GM12875 (cell line): Measurements from ENCODE around the gene APCDD1L.

Source experiments
- H3K4me3 ChIP-seq: one replicate; pipeline ENCODE4 v1.5.1; 2011; ENCODE audit warnings: low read depth, low read length, control low read depth
- TF ChIP-seq, protein P1 (sequence below): IDR thresholded peaks from 2 replicates; pipeline ENCODE4 v1.5.1; 2011; ENCODE audit warnings: low read depth, mild to moderate bottlenecking, control low read depth, inconsistent platforms, low read length, moderate library complexity, borderline replicate concordance; ENCODE audit not compliant: insufficient read depth

The APCDD1L gene

DNA sequence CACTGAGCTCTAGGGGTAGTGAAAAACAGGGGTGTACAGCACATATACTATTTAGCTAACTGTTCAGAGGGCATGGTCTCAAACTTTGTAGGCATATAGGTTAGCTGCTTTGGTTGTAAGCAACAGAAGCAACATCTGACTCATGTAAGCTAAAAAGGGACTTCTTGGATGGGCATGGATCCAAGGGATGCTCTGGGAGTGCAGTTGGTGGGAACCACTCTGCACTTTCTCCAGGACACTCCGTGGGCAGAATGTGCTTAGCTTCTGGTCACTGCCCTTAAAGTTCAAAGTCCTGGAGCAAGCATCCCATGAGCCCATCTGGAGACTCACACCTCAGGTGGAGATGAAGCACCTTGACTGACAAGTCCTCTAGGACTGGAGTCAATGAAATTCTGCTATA, 11.5 kb downstream of the APCDD1L start:
- H3K4me3 ChIP-seq, result no peak overlapping the region
- TF ChIP-seq, protein P1, sequence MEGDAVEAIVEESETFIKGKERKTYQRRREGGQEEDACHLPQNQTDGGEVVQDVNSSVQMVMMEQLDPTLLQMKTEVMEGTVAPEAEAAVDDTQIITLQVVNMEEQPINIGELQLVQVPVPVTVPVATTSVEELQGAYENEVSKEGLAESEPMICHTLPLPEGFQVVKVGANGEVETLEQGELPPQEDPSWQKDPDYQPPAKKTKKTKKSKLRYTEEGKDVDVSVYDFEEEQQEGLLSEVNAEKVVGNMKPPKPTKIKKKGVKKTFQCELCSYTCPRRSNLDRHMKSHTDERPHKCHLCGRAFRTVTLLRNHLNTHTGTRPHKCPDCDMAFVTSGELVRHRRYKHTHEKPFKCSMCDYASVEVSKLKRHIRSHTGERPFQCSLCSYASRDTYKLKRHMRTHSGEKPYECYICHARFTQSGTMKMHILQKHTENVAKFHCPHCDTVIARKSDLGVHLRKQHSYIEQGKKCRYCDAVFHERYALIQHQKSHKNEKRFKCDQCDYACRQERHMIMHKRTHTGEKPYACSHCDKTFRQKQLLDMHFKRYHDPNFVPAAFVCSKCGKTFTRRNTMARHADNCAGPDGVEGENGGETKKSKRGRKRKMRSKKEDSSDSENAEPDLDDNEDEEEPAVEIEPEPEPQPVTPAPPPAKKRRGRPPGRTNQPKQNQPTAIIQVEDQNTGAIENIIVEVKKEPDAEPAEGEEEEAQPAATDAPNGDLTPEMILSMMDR, result no peak

DNA sequence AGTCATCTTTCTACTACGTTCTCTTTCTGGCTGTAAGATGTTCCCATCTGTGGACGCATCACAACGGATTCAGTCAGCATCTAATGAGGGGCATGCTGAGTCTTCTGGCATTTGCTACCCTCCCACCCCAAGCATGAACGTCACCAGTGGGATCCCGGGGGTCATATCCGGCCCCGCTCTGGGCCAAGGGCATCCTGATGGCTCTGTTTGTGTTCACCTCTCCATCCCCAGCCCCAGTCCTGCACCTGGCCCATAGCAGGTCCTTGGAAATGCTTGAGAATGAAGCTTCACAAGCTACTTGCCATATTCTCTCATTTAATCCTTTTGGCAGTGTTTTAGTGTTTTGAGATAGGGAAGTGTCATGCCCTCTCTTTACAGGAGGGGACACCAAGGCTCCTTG, 14.9 kb downstream of the APCDD1L start:
- TF ChIP-seq, protein P1, result no peak
- no peak overlapping the region for H3K4me3 ChIP-seq

DNA sequence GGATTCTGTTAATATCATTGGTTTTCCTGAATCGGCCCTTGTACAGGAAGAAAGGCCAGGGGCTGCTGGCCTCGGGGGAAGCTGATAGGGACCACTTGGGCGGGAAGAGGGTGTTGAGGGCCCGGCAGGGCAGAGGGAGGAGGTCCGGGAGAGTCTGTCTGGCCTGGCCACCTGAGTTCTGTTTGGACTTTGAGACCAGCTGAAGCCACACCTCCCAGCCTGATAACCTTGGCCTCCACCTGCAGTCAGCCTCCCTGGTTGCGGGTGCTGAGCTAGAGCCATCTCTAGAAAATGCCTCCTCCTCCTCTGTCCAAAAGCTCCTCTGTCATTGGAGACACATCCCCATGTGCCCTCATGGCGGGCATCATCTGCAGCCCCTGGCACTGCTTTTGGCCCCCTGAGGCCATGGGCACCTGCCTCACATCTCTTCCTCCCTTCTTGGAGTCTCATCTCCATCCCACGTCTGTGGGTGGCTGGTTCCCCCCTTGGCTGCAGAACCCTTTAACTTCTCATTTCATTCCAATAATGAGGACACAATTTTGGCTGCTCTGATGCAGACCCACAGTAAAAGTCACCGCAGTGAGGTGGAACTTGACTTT, 16.6 kb downstream of the APCDD1L start:
- TF ChIP-seq, protein P1, result no peak
- H3K4me3 ChIP-seq, result no peak overlapping the region

DNA sequence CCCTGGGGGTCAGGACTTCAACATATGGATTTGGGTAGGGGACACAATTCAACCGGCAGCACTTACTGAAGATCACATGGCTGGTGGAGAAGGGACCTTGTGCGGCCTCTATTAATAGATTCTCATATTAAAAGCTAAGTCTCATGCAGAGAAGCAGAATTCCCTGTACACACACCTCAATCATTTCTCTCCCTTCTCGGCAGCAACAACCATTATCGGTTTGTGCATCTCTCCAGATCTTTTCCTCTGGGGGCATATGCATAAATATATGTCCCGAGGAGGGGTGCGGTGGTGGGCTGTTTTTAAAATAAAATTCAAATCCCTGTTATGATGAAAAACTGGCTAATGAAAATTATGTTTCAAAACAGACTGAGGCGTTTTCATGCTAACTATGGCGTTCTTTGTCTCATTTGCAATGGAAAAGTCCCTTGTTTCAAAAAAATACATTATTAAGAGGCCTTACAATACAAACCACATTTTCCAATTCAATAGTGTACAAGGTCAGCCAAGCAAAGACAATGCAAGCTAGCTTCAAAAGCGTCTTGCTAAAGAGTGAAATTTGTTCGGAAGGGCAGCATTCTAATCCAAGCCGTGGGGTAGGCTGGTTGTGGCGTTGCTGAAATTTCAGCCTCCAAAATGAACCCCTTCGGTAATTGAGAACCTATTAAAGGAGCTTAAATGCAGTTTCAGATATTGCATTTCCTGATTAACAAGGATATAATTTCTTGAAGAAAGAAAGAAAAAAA, 17.3 kb downstream of the APCDD1L start:
- TF ChIP-seq, protein P1, result no peak

DNA sequence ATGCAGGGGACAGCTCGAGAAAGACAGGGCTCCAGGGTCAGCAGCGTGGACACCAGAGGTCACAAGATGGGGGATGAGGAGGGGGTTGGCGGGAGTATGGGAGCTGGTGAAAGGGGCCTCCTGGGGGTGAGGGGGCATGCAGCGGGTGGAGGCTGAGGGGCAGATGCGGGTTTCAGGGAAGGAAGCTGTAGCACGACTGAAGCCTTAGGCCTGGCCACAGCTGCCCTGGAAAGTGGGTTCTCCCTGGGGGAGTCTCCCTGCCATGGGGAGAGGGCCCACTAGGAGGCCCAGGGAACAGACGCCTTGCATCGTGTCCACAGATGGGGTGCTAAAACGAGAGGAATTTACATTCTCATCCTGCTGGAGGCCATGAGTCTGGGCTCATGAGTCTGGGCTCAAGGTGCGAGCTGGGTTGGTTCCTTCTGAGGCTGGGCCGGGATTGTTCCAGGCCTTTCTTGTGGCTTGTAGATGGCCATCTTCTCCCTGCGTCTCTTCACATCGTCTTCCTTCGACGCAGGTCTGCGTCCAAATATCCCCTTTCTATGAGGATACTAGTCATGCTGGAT, 18.0 kb downstream of the APCDD1L start:
- TF ChIP-seq, protein P1, result no peak
- H3K4me3 ChIP-seq, result no peak overlapping the region

More for the DNA sequence above, 17.3 kb downstream of the APCDD1L start:
- no peak overlapping the region for H3K4me3 ChIP-seq

DNA sequence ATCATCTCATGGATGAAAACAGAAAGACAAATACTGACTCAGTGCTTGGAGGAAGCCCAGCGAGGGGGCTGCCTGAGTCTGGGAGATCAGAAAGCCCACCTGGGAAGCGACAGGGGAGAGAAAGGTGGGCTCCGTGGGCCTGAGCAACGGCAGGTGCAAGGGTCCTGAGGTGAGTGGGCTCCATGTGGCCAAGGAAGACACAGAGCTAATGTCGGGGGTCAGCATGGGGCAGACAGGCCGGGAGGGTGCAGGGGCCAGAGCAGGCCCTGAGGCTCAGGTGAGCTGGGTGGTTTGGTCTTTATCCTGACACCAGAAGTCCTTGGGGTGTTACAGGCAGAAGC, 18.8 kb downstream of the APCDD1L start:
- no peak overlapping the region for H3K4me3 ChIP-seq
- TF ChIP-seq, protein P1, result no peak

DNA sequence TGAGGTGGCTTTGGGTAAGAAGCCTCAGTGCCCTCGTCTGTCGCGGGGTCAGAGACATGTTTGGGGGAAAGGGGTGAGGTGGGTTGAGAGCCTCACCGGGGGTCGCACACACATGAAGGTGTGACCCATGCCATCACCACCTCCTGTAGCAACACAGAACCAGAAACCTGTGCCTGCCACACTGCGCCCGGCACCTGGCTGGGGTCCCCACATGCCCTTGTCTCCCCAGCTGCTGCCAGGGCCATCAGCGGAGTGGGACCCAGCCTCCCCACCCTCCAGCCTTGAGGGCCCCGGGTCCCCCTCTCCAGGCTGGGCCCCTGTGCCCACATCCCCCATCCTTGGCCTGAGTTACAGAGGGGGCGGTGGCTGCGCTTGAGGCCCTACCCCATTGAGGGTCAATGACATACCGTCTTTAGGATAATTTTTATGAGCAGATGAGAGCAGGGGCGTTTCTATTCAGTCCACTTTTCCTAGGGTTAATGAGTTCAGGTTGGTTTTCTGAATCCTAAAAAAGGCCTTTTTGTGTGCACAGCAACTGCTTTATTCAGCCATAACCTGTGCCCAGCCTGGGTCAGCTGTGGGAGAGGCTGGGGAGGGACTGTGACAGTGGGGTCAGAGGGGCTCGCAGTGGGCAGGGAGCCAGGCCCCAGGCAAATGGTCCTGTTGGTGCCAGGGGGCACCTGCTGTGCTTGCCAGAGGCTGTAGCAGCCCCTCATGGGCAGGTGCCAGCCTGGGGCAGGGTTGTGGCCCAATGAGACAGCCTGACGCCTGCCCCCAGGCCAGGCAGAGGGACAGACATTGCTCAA, 19.4 kb downstream of the APCDD1L start:
- TF ChIP-seq, protein P1, result no peak
- H3K4me3 ChIP-seq, result no peak overlapping the region
